Measurements from ENCODE around the gene KAT8. TPM values are rescaled to one million over a fixed set of nuclear protein-coding genes. Genes with fewer than 3 reads are reported as not detected.

The KAT8 gene
- total RNA-seq, result 100 to 1,000 TPM in 1 of 4 donors, 10 to 100 TPM in 3; 63.0 to 101 (median 77.8) TPM

- peak in 1 of 4 experiments; percentile 10 for TF ChIP-seq CTCF (IDR thresholded peaks at IDR 0.05)
- TF ChIP-seq POLR2A (IDR thresholded peaks at IDR 0.05), result peak; percentile 58 to 93
- H3K9me3 ChIP-seq, result no peaks in the 10 kb centered on the region
- intact Hi-C loops (cut with DNase I; ENCODE audit: low total_unique reads), result no loop called here
- H3K27ac ChIP-seq, result peak within 1 kb of the TSS; percentile 95 to 98
- no peaks in the 10 kb centered on the region for H3K27me3 ChIP-seq
- peaks cover 0 to 4% of the 10 kb centered on the region in 2 donors for H3K4me1 ChIP-seq
- no peaks in the 10 kb centered on the region for H3K36me3 ChIP-seq
- H3K4me3 ChIP-seq, result peak within 1 kb of the TSS; percentile 70 to 75
- DNase-seq, result peak; percentile 99
Observed at GRCh38 chr16:31117384-31118222, at the start of gene KAT8. TSS of gene KAT8 (plus strand) at chr16:31117664. CDS start at chr16:31117682, 18 bp downstream.

- no peak overlapping the region for H3K4me3 ChIP-seq
- H3K9me3 ChIP-seq, result no peaks in the 10 kb centered on the region
- no peaks in the 10 kb centered on the region for H3K27me3 ChIP-seq
- TF ChIP-seq CTCF (IDR thresholded peaks at IDR 0.05) (no peak), POLR2A (IDR thresholded peaks at IDR 0.05) (no peak)
- no peaks in the 10 kb centered on the region for H3K36me3 ChIP-seq
- H3K27ac ChIP-seq, result peak overlapping the region; percentile 92 to 93
- intact Hi-C loops (cut with DNase I; ENCODE audit: low total_unique reads), result no loop called here
- H3K4me1 ChIP-seq, result peaks cover 0 to 10% of the 10 kb centered on the region in 2 donors
- no peak for DNase-seq
Observed at GRCh38 chr16:31071861-31072260, 45.6 kb upstream of the KAT8 start.

- H3K9me3 ChIP-seq, result no peaks in the 10 kb centered on the region
- peak overlapping the region; percentile 92 to 93 for H3K27ac ChIP-seq
- H3K36me3 ChIP-seq, result no peaks in the 10 kb centered on the region
- TF ChIP-seq CTCF (IDR thresholded peaks at IDR 0.05) (no peak), POLR2A (IDR thresholded peaks at IDR 0.05) (no peak)
- H3K4me3 ChIP-seq, result peak overlapping the region; percentile 67 to 73
- H3K27me3 ChIP-seq, result no peaks in the 10 kb centered on the region
- no peak for DNase-seq
- intact Hi-C loops (cut with DNase I; ENCODE audit: low total_unique reads), result no loop called here
- peaks cover 0 to 10% of the 10 kb centered on the region in 2 donors for H3K4me1 ChIP-seq
Observed at GRCh38 chr16:31072540-31073141, 44.8 kb upstream of the KAT8 start.

- peak overlapping the region; percentile 92 to 93 for H3K27ac ChIP-seq
- intact Hi-C loops (cut with DNase I; ENCODE audit: low total_unique reads), result no loop called here
- no peaks in the 10 kb centered on the region for H3K27me3 ChIP-seq
- no peaks in the 10 kb centered on the region for H3K9me3 ChIP-seq
- peak; percentile 87 to 90 for DNase-seq
- peaks cover 0 to 10% of the 10 kb centered on the region in 2 donors for H3K4me1 ChIP-seq
- peak overlapping the region; percentile 67 to 73 for H3K4me3 ChIP-seq
- peak in 2 of 4 experiments; percentile 9 to 23 for TF ChIP-seq CTCF (IDR thresholded peaks at IDR 0.05)
- peak; percentile 17 to 29 for TF ChIP-seq POLR2A (IDR thresholded peaks at IDR 0.05)
- no peaks in the 10 kb centered on the region for H3K36me3 ChIP-seq
Observed at GRCh38 chr16:31073142-31073969, 44.1 kb upstream of the KAT8 start.

Data from uterus (tissue), 4 donors.